Measurements from ENCODE around the gene UCN2. TPM values are rescaled to one million over a fixed set of nuclear protein-coding genes. Genes with fewer than 3 reads are reported as not detected.

The UCN2 gene
- total RNA-seq = 14.4 and 15.2 TPM in 2 replicates

GRCh38 chr3:48563382-48563918 is at the start of gene UCN2:
Gene UCN2, minus strand, starts transcription at chr3:48563781. Its CDS starts 657 bp downstream, at chr3:48563124.

GRCh38 chr3:48609088-48610005 is 45.8 kb upstream of the UCN2 start, which contains the start of gene UQCRC1:
Gene UQCRC1, minus strand, starts transcription at chr3:48609646. Its CDS starts 26 bp downstream, at chr3:48609620.

GRCh38 chr3:48595075-48595525 is 31.5 kb upstream of the UCN2 start, which contains the start of gene COL7A1:
Gene COL7A1, minus strand, starts transcription at chr3:48595329. Its CDS starts 170 bp downstream, at chr3:48595159.

GRCh38 chr3:48556796-48557626 is 6.6 kb downstream of the UCN2 start, which contains the start of gene PFKFB4:
Gene PFKFB4, minus strand, starts transcription at chr3:48556803. Its CDS starts 26 bp downstream, at chr3:48556777.

Other genes with a start within 250 kb of the UCN2 start
- not detected in 2 replicates for gene SPINK8, start 230.1 kb downstream of the UCN2 start, total RNA-seq
- not detected in 2 replicates for gene FBXW12, start 191.6 kb downstream of the UCN2 start, total RNA-seq
- gene PLXNB1, start 133.7 kb downstream of the UCN2 start, total RNA-seq = 108 and 120 TPM in 2 replicates
- gene CCDC51, start 123.7 kb downstream of the UCN2 start, total RNA-seq = 22.7 and 31.3 TPM in 2 replicates
- 468 and 669 TPM in 2 replicates for gene TMA7, start 123.5 kb downstream of the UCN2 start, total RNA-seq
- 8.9 and 9.0 TPM in 2 replicates for gene ATRIP, start 117.0 kb downstream of the UCN2 start, total RNA-seq
- 144 and 159 TPM in 2 replicates for gene SHISA5, start 59.6 kb downstream of the UCN2 start, total RNA-seq
- 20.5 and 24.5 TPM in 2 replicates for gene PFKFB4, start 7.0 kb downstream of the UCN2 start, total RNA-seq
- gene COL7A1, start 31.5 kb upstream of the UCN2 start, total RNA-seq = 294 and 341 TPM in 2 replicates
- gene UQCRC1, start 45.9 kb upstream of the UCN2 start, total RNA-seq = 452 and 505 TPM in 2 replicates
- gene TMEM89, start 58.0 kb upstream of the UCN2 start, total RNA-seq = not detected in 2 replicates
- gene SLC26A6, start 71.7 kb upstream of the UCN2 start, total RNA-seq = 34.7 and 59.2 TPM in 2 replicates
- 0.60 and 1.1 TPM in 2 replicates for gene CELSR3, start 99.1 kb upstream of the UCN2 start, total RNA-seq
- gene NCKIPSD, start 122.1 kb upstream of the UCN2 start, total RNA-seq = 25.2 and 34.8 TPM in 2 replicates
- 86.9 and 103 TPM in 2 replicates for gene IP6K2, start 153.4 kb upstream of the UCN2 start, total RNA-seq

Data from airway epithelial cell (primary cell).